ENCODE results near the gene TNFSF13B. TPM values are rescaled to one million over a fixed set of nuclear protein-coding genes. Genes with fewer than 3 reads are reported as not detected.
"Not testable (repeated sequence)": the region's sequence is repeated elsewhere in the genome, so short reads cannot be mapped to it uniquely, and the experiment has no call there.

Gene TNFSF13B
- total RNA-seq, 2 donors from 2014 or later = 3.6 to 4.4 TPM

DNA sequence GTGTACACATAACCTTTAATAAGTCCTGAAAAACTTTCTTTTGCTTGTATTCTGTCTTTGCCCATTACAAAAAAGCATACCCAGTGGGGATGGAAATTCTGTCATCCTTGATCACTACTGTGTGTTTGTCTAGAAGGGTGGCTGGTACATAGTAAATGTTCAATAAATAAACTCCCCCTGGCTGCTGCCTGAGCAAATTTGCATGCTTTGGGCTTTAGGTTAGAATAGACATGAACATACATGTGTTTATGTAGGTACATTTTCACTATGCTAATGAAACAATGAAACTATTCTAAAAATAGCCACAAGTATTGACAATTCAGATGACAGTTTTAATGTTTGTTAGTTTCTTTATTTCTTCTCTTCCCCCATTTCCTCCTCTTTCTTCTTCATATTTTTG lies 36.1 kb downstream of the TNFSF13B start:
- Mint-ChIP-seq H3K27ac (no peak overlapping the region), H3K4me1 (peaks cover 6% of the 10 kb centered on the region), H3K36me3 (ENCODE audit: low read depth) (no peaks in the 10 kb centered on the region), H3K27me3 (no peaks in the 10 kb centered on the region), H3K4me3 (peak overlapping the region; percentile 21), H3K9me3 (no peaks in the 10 kb centered on the region)
- ATAC-seq (replicated peaks) = no peak

DNA sequence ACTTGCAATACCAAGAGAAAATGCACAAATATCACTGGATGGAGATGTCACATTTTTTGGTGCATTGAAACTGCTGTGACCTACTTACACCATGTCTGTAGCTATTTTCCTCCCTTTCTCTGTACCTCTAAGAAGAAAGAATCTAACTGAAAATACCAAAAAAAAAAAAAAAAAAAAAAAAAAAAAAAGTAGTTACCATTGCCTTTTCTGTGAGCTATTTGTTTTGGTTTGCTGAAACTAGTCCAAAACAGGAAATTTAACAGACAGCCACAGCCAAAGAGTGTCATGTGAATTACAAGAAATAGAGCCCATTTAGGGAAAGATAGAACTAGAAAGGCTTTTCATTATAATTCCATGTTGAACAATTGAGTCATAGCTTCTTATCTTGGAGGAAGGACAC lies 37.3 kb downstream of the TNFSF13B start:
- H3K9me3 Mint-ChIP-seq = peaks cover 5% of the 10 kb centered on the region
- ATAC-seq (replicated peaks) = no peak
- peaks cover 6% of the 10 kb centered on the region for H3K4me1 Mint-ChIP-seq
- H3K27me3 Mint-ChIP-seq = no peaks in the 10 kb centered on the region
- peak overlapping the region; percentile 25 for H3K4me3 Mint-ChIP-seq
- no peaks in the 10 kb centered on the region for H3K36me3 Mint-ChIP-seq (ENCODE audit: low read depth)
- H3K27ac Mint-ChIP-seq = peak overlapping the region; percentile 49

DNA sequence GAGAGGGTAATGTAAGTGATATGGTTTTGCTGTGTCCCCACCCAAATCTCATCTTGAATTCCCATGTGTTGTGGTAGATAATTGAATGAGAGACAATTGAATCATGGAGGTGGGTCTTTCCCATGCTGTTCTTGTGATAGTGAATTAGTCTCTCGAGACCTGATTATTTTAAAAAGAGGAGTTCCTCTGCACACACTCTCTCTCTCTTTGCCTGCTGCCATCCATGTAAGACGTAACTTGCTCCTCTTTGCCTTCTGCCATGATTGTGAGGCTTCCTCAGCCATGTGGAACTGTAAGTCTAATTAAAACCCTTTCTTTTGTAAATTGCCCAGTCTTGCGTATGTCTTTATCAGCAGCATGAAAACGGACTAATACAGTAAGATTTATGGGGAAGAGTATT lies 42.1 kb downstream of the TNFSF13B start:
- not testable (repeated sequence) for ATAC-seq (replicated peaks); H3K27me3 Mint-ChIP-seq; H3K4me1 Mint-ChIP-seq; H3K4me3 Mint-ChIP-seq; H3K36me3 Mint-ChIP-seq (ENCODE audit: low read depth); H3K27ac Mint-ChIP-seq
- peaks cover 14% of the 10 kb centered on the region for H3K9me3 Mint-ChIP-seq

DNA sequence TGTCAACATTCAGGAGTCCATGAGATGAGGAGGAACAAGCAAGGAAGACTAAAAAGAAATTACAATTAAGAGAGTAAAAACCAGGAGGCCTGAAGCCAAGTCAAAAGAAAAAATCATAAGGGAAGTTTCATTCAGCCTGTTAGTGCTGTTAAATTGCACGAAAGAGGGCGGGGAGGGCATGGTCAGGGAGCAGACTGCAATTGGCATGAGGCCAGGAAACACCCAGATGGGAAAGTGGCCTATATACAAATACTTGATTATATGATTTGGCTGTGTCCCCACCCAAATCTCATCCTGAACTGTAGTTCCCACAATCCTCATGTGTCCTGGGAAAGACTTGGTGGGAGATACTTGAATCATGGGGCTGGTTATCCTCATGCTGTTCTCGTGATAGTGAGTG lies 43.9 kb downstream of the TNFSF13B start:
- Mint-ChIP-seq H3K36me3 (ENCODE audit: low read depth) (no peaks in the 10 kb centered on the region), H3K27ac (no peak overlapping the region), H3K4me3 (no peak overlapping the region), H3K9me3 (peaks cover 14% of the 10 kb centered on the region), H3K27me3 (no peaks in the 10 kb centered on the region), H3K4me1 (peaks cover 7% of the 10 kb centered on the region)
- no peak for ATAC-seq (replicated peaks)

DNA sequence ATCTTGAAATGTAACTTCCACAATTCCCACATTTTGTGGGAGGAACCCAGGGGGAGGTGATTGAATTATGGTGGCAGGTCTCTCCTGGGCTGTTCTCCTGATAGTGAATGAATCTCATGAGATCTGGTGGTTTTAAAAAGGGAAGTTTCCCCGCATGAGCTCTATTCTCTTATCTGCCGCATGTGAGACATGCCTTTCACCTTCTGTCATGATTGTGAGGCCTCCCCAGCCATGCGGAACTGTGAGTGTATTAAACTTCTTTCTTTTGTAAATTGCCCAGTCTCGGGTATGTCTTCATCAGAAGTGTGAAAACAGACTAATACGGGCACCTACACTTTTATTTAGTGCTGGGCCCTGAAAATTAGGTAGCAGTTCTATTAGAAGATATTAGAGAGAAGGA lies 45.8 kb downstream of the TNFSF13B start:
- H3K4me3 Mint-ChIP-seq = peak overlapping the region; percentile 10
- no peak overlapping the region for H3K27ac Mint-ChIP-seq
- H3K9me3 Mint-ChIP-seq = peaks cover 14% of the 10 kb centered on the region
- no peak for ATAC-seq (replicated peaks)
- peaks cover 7% of the 10 kb centered on the region for H3K4me1 Mint-ChIP-seq
- no peaks in the 10 kb centered on the region for H3K27me3 Mint-ChIP-seq
- no peaks in the 10 kb centered on the region for H3K36me3 Mint-ChIP-seq (ENCODE audit: low read depth)

DNA sequence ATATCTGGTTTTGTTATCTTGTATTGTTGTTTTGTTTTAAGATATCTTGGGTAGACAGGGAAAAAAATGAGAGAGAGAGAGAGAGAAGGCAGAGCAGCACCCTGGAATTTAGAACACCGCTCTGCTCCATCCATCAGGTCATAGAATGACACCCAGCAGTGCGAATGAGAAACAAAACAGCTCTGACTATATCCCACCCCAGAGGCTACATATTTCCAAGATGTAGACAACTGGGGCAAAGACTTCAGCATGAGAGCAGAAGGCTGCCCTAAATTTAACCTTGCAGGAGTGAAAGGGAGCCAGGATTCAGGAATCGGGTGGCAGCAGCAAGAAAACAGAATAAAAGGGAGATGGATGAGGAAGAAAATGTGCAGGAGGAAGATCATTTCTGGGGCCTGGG lies 46.5 kb downstream of the TNFSF13B start:
- H3K4me3 Mint-ChIP-seq = peak overlapping the region; percentile 10
- peaks cover 14% of the 10 kb centered on the region for H3K9me3 Mint-ChIP-seq
- no peaks in the 10 kb centered on the region for H3K27me3 Mint-ChIP-seq

DNA sequence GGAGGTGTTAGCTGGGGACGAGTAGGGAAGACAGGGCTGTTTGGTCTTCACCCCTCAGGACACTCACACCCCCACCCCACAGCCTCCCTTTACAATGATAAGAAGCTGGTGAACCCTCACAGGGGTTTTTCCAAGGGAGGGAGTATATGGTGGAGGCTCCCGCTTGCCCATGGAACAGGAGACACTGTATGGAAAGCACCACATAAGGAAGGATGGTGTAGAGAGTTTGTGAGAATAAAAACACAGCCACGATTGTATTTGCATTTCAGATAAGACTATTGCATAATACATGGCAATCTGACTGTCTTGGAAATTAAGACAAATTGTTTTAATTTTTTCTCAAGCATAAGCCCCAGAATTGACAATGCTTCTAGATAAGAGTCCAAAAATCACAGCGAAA lies 46.9 kb downstream of the TNFSF13B start:
- peaks cover 7% of the 10 kb centered on the region for H3K4me1 Mint-ChIP-seq
- H3K9me3 Mint-ChIP-seq = peaks cover 13% of the 10 kb centered on the region
- ATAC-seq (replicated peaks) = no peak
- no peaks in the 10 kb centered on the region for H3K27me3 Mint-ChIP-seq
- no peaks in the 10 kb centered on the region for H3K36me3 Mint-ChIP-seq (ENCODE audit: low read depth)
- H3K4me3 Mint-ChIP-seq = no peak overlapping the region
- no peak overlapping the region for H3K27ac Mint-ChIP-seq

More for the DNA sequence above, 46.5 kb downstream of the TNFSF13B start:
- Mint-ChIP-seq H3K4me1 (peaks cover 7% of the 10 kb centered on the region), H3K36me3 (ENCODE audit: low read depth) (no peaks in the 10 kb centered on the region), H3K27ac (no peak overlapping the region)
- ATAC-seq (replicated peaks) = no peak

DNA sequence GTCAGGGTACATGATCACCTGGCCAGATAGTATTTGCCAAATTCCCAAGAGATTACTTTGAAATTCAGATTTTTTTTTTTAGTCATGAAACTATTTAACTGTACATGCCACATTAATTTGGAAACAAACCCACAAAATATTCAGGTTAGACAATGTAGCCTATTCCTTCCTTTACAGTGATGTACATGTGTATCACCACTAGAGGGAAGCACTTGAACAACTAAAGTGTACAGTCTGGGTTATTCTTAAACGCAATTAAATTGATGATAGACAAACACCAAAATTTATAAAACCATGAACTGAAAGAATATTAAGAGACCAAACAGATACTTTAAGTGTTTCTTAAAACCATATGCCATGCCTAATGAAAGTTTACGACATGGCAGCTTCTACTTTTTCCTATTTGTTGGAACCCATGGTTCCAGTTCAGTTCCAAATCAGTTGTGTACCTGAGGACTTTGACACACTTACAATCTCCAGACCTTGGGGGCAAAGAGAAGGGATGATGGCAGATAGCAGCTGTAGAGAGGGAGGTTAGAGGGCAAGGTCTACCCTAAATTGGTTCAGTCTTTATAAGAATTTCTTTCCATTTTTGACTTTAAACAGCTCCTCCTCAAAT lies 52.8 kb downstream of the TNFSF13B start:
- peaks cover 6% of the 10 kb centered on the region for H3K4me1 Mint-ChIP-seq
- no peak overlapping the region for H3K27ac Mint-ChIP-seq

DNA sequence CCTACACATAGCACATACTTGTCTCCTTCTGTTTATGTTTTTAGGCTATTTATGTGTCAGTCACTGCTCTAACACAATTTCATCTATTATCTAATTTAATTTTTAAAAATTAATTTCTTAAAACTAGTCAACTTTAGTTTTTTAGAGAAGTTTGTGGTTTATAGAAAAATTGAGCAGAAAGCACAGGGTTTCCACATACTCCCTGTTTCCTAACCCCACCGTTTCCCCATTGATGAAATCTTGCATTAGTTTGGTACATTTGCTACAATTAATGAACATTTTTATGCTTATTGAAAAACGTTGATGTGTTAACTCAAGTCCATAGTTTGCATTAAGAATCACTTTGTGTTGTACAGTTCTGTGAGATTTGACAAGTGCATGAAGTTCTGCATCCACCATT lies 53.5 kb downstream of the TNFSF13B start:
- Mint-ChIP-seq H3K9me3 (no peaks in the 10 kb centered on the region), H3K36me3 (ENCODE audit: low read depth) (no peaks in the 10 kb centered on the region), H3K27me3 (no peaks in the 10 kb centered on the region), H3K27ac (no peak overlapping the region), H3K4me1 (peaks cover 6% of the 10 kb centered on the region), H3K4me3 (no peak overlapping the region)
- no peak for ATAC-seq (replicated peaks)

More for the DNA sequence above, 52.8 kb downstream of the TNFSF13B start:
- Mint-ChIP-seq H3K27me3 (no peaks in the 10 kb centered on the region), H3K36me3 (ENCODE audit: low read depth) (no peaks in the 10 kb centered on the region), H3K4me3 (no peak overlapping the region), H3K9me3 (no peaks in the 10 kb centered on the region)
- ATAC-seq (replicated peaks) = peak; percentile 75

DNA sequence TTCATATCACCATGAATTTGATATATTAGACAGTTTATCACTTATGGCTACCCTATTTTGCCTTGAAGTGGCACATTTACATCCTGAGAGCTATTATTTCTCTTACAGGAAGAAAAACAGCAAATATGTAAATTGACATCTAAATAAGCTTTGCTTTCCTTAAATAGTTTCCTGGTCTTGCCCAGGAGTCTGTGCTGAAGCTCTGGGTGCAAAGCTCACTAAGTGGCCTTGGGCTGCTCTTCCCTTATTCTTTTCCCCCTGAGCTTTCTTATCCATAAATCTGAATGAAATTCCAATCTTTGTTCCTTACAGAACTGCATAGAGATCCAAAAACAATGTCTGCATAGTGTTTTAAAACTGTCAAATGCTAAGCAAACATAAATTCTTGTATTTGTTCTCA lies 56.3 kb downstream of the TNFSF13B start:
- ATAC-seq (replicated peaks) = no peak
- no peaks in the 10 kb centered on the region for H3K36me3 Mint-ChIP-seq (ENCODE audit: low read depth)
- H3K27me3 Mint-ChIP-seq = no peaks in the 10 kb centered on the region
- H3K4me1 Mint-ChIP-seq = peaks cover 6% of the 10 kb centered on the region
- H3K9me3 Mint-ChIP-seq = no peaks in the 10 kb centered on the region
- no peak overlapping the region for H3K27ac Mint-ChIP-seq
- no peak overlapping the region for H3K4me3 Mint-ChIP-seq

DNA sequence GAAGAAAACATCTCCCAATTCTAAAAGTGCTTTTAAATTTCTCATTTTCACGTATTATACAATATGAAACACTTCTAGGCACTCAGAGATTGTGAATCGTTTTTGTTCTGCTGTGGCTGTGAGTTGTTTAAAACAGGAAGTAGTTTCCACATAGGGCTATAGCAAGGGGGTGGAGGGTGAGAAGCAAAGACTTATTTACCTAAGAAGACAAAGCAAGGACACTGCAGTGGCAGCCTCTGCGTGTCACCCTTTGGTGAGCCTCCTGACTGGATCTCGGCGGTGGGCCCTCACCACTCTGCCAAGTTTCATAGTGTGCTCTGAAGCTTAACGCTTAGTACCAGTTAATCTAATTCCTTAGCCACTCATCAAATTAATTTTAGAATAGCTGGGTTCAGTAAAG lies 56.8 kb downstream of the TNFSF13B start:
- H3K9me3 Mint-ChIP-seq = no peaks in the 10 kb centered on the region
- H3K36me3 Mint-ChIP-seq (ENCODE audit: low read depth) = no peaks in the 10 kb centered on the region
- ATAC-seq (replicated peaks) = peak; percentile 46
- H3K27me3 Mint-ChIP-seq = no peaks in the 10 kb centered on the region
- H3K27ac Mint-ChIP-seq = no peak overlapping the region
- peaks cover 6% of the 10 kb centered on the region for H3K4me1 Mint-ChIP-seq
- H3K4me3 Mint-ChIP-seq = no peak overlapping the region

DNA sequence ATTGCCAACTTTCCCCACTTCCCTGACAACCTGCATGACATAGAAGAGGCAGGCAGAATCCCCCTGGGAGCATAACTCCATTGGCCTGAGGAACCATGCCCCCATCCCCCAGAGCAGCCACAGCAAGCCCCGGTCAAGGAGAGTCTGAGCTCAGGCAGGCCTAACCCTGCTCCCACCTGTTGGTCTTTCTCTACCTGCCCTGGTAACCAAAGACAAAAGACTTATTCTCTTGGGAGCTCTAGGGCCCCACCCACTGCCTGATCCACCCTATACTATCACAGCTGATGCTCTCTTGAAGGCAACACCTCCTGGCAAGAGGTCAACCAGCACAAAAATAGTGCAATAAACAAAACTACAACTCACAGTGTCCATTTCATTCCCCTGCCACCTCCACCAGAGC lies 59.3 kb downstream of the TNFSF13B start:
- H3K4me1 Mint-ChIP-seq = peaks cover 6% of the 10 kb centered on the region
- H3K36me3 Mint-ChIP-seq (ENCODE audit: low read depth) = no peaks in the 10 kb centered on the region
- H3K4me3 Mint-ChIP-seq = no peak overlapping the region
- no peaks in the 10 kb centered on the region for H3K9me3 Mint-ChIP-seq
- no peaks in the 10 kb centered on the region for H3K27me3 Mint-ChIP-seq
- ATAC-seq (replicated peaks) = no peak
- H3K27ac Mint-ChIP-seq = no peak overlapping the region

DNA sequence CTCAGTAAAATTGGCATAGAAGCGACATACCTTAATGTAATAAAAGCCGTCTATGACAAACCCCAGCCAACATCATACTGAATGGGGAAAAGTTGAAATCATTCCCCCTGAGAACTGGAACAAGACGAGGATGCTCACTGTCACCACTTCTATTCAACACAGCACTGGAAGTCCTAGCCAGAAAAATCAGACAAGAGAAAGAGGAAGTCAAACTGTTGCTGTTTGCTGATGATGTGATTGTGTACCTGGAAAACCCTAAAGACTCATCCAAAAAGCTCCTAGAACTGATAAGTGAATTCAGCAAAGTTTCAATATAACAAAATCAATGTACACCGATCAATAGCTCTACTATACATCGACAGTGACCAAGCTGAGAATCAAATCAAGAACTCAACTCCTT lies 63.3 kb downstream of the TNFSF13B start:
- Mint-ChIP-seq H3K36me3 (ENCODE audit: low read depth) (no peaks in the 10 kb centered on the region), H3K9me3 (no peaks in the 10 kb centered on the region), H3K27me3 (no peaks in the 10 kb centered on the region), H3K4me3 (no peak overlapping the region), H3K27ac (no peak overlapping the region), H3K4me1 (no peaks in the 10 kb centered on the region)
- no peak for ATAC-seq (replicated peaks)

DNA sequence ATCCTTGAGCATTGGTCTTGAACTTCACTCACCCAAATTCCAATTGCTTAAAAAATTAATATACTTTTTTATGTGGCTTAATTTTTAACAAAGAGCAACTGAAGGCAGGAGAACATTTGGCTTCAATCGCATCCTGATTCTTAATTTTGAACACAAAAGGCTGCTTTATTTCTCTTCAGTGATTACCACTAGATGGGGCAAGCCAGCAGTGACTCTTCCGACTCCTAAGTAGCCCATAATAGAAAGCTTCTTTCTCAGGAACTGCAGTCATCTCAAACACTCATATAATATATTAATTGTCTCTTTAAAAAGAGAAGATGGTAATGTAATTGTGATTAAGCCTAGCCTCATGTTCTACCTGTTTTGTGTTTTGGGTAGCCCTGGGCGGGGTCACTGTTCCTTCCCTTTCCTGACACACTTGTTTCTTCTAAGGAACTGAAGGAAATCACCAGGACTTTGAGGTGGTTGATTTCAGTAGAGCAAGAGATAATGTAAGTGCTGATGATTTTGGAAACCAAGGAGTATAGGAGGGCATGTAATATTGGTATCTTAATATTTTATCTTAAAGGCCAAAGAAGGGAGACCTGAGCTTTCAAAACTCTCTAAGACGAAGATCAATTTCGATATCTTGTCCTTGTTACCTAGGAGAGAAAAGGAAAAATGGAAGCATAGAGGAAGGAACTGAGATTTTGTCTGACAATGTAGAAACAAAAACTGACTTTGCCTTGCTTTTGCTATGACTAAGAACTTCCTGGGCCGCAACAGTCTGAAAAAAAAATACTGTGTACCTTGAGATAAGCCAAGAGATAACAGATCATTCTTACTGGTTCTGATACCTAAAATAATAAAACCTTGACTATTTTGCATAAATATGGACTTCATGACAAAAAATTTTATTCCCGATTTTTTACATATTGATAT lies 73.1 kb downstream of the TNFSF13B start:
- no peaks in the 10 kb centered on the region for H3K36me3 Mint-ChIP-seq (ENCODE audit: low read depth)
- H3K4me3 Mint-ChIP-seq = peak overlapping the region; percentile 54
- no peaks in the 10 kb centered on the region for H3K27me3 Mint-ChIP-seq
- H3K9me3 Mint-ChIP-seq = no peaks in the 10 kb centered on the region
- H3K4me1 Mint-ChIP-seq = peaks cover 12% of the 10 kb centered on the region
- peak overlapping the region; percentile 86 for H3K27ac Mint-ChIP-seq
- peak; percentile 77 for ATAC-seq (replicated peaks)

DNA sequence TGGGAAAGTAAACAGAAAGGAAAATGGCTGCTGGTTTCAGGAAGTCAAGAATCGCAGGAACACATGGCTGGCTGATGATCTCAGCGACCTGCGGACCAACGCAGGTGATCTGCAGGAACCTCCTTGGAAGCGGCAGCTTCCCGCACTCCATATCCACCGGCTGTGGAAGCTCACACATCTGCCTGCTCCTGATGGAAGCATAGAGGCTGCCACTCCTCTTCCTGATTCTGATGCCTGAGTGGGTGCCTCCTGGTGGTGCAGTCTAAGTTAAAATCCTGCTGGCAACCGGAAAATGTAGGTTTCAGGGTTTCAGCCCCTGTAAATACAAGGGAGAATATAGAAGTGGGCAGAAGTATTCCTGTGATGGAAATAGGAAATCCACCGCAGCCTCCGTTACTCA lies 75.5 kb downstream of the TNFSF13B start:
- Mint-ChIP-seq H3K4me1 (peaks cover 12% of the 10 kb centered on the region), H3K27me3 (no peaks in the 10 kb centered on the region), H3K4me3 (no peak overlapping the region), H3K9me3 (no peaks in the 10 kb centered on the region), H3K27ac (no peak overlapping the region), H3K36me3 (ENCODE audit: low read depth) (no peaks in the 10 kb centered on the region)
- ATAC-seq (replicated peaks) = no peak

All from activated T-helper 17 cell treated with anti-CD3 and anti-CD28 coated beads, Interleukin-2, amount 50 U/mL, for 72 hours (primary cell).